NOMO-1 treated with DMSO at 0.1 percent for 48 hours (cell line): ENCODE data around the gene VAMP7.
"Not testable (repeated sequence)": the region's sequence is repeated elsewhere in the genome, so short reads cannot be mapped to it uniquely, and the experiment has no call there.

Experiments used
- DNase-seq: peaks from one replicate; lab custom pipeline; 2025; ENCODE audit not compliant: unreplicated experiment; lab: John Stamatoyannopoulos, UW

The VAMP7 gene

DNA sequence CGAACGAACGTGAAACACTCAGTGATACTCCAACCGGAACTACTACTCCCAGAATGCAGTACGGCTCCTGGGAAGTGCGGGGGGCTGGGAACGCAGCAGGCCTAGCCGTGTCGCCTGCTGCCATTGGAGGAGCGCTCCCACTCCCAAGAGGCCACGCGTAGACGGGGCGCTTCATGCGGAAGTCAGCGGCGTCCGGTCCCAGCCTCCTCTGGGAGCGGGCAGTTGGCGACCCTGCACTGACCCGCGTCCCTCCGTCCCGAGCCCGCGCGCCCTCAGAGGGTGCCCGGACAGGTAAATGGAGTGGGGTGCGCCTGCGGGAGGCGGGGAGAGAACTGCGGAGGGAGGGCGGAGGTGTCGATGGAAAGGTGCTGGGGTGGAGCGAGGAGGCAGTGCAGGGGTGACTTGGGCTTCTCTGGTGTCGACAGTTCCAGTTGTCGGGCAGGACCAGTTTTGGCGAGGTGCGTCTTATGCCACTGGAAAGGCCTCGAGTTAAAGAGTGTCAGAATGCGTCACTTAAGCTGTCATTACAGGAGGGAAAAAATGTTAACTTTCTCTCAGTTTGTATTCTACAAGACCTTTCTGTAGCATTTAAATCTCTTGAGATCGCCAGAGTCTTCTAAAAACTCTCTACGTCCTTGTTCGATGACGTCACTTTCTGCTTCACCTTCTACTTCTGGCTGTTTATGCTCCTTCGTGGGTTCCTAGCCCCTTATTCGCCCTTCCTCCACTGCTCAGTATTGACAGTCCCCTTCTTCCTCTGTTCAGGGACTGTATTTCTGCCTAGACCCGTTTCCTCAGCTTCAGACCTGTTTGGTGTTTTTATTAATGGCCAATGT is at the start of gene VAMP7:
Gene VAMP7 (plus strand): TSS at position 188 of the 836 bp plus-strand sequence. CDS start 8,122 bp downstream, outside the sequence.
- peak; percentile 76 for DNase-seq

GRCh38 chrX:155841232-155841631 is 39.9 kb upstream of the VAMP7 start:
- DNase-seq = peak; percentile 70

- DNase-seq = not testable (repeated sequence)
Measured at GRCh38 chrX:155851786-155852185, 29.4 kb upstream of the VAMP7 start.

DNA sequence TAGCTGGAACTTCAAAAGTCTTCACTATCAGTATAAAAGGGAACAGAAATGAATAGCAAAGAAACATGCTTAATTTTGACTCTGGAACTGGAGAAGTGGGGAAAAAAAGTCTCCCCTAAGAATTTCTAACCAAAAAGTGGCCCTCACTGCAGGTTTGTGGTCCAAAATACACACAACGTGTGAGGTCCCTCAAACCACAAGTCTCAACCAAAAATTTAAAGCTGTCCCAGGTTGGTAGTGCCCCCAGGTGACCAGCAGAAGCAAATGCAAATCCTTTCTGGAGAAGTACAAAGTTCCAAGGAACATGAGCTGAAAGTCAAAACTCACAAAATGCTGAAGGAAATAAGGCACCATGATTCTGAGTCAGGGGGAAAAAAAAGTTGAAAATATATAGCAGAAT is 23.6 kb upstream of the VAMP7 start:
- peak; percentile 32 for DNase-seq

- DNase-seq = no peak
Measured at GRCh38 chrX:155864655-155865054, 16.5 kb upstream of the VAMP7 start.

DNA sequence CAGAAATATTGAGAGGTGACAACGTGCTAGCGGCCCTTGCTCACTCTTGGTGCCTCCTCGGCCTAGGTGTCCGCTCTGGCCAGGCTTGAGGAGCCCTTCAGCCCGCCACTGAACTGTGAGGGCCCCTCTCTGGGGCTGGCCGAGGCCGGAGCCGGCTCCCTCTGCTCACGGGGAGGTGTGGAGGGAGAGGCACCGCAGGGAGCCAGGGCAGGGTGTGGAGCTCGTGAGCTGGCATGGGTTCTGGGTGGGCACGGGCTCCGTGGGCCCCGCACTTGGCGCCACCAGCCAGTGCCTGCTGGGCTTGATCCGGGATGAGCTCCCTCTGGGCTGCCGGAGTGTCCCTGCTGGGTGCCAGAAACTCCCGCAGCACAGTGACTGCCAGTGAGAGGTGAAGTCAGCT is 16.0 kb upstream of the VAMP7 start:
- no peak for DNase-seq

GRCh38 chrX:155867821-155868220 is 13.3 kb upstream of the VAMP7 start:
- DNase-seq = no peak

DNA sequence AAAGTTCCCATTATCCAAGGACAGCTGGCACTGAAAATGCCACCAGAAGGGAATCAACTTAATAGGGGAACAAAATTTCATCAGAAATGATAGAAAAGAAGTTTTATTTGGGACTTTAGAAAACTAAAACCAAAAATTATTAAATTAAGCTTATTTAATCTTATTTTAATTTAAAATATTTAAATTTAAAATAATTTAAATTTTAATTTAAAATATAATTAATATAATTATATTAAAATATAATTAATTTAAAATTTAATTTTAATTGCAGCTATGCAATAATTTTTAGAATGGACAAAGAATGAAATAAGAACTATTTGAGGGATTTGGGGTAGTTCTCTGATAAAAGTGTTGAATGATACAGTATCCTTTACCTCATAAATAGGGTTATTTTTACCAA is 10.2 kb upstream of the VAMP7 start:
- no peak for DNase-seq

DNA sequence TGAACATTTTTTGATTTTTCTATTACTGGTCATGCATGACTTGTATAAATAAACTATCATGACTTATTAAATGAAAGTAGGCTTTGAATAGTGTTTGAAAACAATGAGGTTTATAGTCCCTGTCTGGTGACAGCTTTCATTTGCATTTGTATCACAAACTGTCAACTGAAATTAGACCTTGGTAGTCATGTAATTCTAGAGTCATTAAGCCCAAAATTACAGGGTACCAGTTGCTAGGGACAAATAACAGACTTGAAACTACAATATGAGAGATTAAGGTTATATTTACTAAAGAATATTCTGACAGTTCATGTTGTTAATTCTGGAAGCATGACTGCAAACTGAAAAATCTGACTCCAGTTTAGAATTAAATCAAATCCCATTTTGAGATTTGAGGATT is 9.2 kb upstream of the VAMP7 start:
- DNase-seq = no peak

- DNase-seq = no peak
Measured at GRCh38 chrX:155873188-155873587, 8.0 kb upstream of the VAMP7 start.

- no peak for DNase-seq
Measured at GRCh38 chrX:155874571-155875244, 6.4 kb upstream of the VAMP7 start.

- peak; percentile 17 for DNase-seq
Measured at GRCh38 chrX:155876704-155877103, 4.4 kb upstream of the VAMP7 start.

GRCh38 chrX:155877288-155877687 is 3.9 kb upstream of the VAMP7 start:
- no peak for DNase-seq

DNA sequence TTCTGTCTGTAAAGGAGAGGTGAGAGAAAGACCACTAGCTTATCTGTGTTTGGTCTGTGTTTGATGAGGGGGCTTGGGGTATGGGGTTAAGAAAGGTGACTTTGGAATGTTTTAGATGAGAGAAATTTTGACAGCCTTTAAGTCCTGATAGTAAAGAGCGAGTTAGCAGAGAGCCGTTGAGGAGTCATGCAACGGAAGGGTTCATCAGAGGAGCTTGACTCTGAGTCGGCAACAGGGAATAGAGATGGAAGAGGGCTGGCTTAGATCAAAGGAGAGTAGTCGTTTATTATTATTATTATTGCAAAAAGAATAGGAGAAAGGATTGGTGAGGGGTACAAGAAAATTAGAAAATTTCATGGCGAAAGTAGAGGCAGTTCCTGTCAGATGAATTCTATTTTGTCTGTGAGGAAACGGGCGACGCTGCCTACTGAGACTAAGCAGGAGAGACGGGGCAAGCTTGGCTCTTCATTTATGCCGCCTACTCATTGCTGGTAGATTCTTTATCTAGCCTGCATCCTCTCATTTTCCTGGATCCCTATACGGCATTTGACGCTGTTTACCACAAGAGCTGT is 473 bp upstream of the VAMP7 start:
- no peak for DNase-seq

DNA sequence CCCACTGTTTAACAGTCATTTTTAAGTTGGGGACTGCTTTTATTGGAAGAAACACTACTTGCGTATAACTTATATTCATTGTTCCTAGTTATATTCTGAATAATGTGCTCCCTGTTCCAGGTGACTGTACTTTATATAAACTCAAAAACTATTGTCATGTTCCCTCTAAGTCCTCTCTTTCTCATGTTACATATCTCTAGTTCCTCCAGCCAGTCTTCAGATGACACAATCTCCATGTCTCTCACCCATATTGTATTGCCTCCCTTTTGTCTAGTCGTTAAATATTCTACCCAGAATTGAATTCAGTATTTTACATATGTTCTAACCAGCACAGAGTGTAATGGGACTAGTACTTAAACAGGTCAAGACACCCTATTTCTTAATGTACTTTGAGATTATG is 5.3 kb downstream of the VAMP7 start:
- peak; percentile 11 for DNase-seq

DNA sequence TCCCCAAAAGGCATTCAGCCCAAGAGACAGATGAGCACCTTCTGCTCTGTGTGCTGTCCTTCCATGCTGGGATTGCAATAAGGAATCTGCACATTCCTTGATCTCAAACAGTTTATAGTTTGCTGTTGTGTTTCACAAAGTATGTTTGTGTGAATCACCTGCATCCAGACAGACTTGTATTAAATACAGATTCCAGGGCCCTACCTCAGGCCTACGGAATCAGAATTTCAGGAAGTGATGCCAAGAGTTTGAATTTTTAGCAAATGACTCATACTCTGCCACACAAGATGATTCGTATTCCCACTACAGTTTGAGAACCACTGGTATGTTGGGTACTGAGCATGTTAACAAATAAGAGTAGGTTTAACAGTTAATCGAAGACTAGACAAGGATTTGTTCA is 7.0 kb downstream of the VAMP7 start:
- peak; percentile 26 for DNase-seq

DNA sequence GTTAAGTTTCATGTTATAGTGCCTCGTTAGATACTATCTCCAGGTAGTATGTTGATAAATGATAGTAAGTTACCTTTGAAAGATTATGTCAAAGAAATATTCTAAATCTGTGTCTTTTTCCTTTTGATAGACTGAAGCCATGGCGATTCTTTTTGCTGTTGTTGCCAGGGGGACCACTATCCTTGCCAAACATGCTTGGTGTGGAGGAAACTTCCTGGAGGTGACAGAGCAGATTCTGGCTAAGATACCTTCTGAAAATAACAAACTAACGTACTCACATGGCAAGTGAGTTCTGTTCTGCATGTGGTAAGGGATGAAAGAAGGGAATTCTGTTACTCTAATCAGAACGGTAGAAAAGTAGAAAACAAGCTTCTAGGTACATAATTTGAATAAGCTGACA is 8.2 kb downstream of the VAMP7 start:
- DNase-seq = no peak

DNA sequence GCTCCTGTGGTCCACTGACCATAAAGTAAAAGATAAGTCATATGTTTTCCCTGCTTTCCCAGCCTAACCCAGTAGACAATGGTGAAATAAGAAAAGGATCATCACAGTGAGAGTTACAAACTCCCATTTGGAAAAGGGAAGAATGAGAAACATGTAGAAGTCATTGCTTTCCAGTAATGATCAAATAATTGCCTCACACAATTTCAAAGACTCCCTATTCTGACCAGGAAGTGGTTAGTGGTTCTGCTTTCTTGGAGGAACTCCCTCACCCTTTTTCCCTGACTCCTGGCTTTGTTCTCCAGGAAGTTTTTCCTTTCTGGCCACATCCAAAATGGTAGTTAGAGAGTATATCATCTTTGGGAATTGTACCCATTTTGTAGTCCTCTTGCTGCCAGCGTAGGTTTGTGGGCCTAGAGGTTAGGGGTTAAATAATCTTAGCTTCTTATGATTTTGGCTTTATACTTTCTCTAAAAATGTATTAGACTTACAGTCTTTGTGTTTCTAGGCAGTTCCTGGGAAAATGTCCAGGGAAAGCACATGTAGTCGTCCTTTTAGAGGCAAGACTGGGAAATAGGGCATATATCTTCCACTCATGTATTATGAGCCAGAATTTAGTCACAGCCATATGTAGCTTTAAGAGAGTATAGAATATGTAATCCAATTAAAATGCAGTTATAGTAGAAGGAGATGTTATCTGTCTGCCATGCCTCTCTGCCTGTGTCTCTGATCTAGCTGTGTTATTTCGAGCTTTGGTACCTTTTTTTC is 10.5 kb downstream of the VAMP7 start:
- no peak for DNase-seq

DNA sequence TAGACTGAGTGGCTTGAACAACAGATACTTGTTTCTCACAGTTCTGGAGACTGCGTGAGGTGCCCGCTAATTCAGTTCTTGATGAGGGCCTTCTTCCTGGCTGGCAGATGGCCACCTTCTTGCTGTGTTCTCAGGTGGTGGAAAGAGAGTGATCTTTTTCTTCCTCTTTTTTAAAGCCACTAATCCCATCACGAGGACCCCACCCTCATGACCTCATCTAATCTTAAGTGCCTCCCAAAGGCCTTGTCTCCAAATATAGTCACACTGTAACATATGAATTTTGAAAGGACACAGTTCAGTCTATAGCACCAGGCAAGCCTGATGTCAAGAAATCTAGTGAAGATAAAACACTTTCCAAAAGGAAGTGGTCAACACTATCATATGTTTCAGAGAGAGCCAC is 12.4 kb downstream of the VAMP7 start:
- peak; percentile 6 for DNase-seq

GRCh38 chrX:155896512-155896911 is 15.4 kb downstream of the VAMP7 start:
- DNase-seq = no peak

GRCh38 chrX:155899366-155899765 is 18.2 kb downstream of the VAMP7 start:
- no peak for DNase-seq
